ENCODE results near the gene SLC9C1. TPM values are rescaled to one million over a fixed set of nuclear protein-coding genes. Genes with fewer than 3 reads are reported as not detected.

Gene SLC9C1
- total RNA-seq, 1 experiment from 2014 or later: 0.79 TPM

DNA sequence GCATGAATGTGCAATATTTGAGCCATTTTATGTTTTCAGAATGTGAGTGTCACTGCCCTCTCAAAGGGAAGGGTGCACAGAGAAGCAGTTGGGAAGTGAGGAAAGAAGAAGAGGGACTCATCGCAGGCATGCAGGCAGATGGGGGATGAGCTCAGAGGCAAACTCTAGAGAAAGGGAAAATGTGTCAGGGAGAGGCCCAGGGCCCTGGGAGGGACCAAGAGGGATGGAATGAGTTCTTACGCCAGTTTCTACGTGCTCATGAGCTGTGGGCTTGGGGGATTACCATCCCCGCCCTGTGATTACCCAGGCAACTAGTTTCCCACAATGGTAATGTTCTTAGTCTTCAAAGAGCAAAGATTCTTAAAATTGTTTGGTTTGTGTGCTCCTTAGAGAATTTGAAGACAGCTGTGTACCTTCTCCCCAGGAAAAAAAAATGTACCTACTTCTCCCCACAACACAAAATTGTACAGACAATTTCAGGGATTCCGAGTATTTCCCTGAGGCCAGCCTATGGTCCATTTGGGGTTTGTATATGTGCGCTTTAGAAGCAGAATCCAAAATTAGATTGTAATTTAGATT lies 178.8 kb downstream of the SLC9C1 start:
- POLR2A ChIA-PET: no interaction called here
- no TSS peak for BruUV-seq (replicated peaks)
- RAD21 ChIA-PET (ENCODE audit: low non-redundant PET in 1 of 2, low total read pairs in 2 of 2, uncharacterized antibody in 2 of 2, unreplicated experiment in 2 of 2): no interaction called here
- Histone ChIP-seq H3K4me3 (replicated peaks in 1 of 2; ENCODE audit: low read depth in 1 of 2, low read length in 2 of 2) (no peak overlapping the region), H3K79me2 (ENCODE audit: insufficient read depth, low read length) (no peaks in the 10 kb centered on the region), H3K4me1 (ENCODE audit: control insufficient read depth in 1 of 2, insufficient read depth in 2 of 2, low read length in 2 of 2) (no peaks in the 10 kb centered on the region), H2AFZ (ENCODE audit: low read depth, low read length, poor library complexity, severe bottlenecking) (no peak overlapping the region), H4K20me1 (ENCODE audit: insufficient read depth) (no peaks in the 10 kb centered on the region), H3K9me3 (ENCODE audit: control insufficient read depth in 1 of 2, insufficient read depth in 1 of 2, low read depth in 1 of 2, low read length in 2 of 2) (no peaks in the 10 kb centered on the region), H3K4me2 (ENCODE audit: low read length) (no peak overlapping the region), H3K9me2 (ENCODE audit: insufficient read depth) (no peaks in the 10 kb centered on the region), H3K9ac (ENCODE audit: low read length) (no peak overlapping the region), H3K27ac (ENCODE audit: low read depth, low read length) (no peak overlapping the region), H3K36me3 (ENCODE audit: control insufficient read depth in 1 of 2, insufficient read depth in 2 of 2, low read length in 2 of 2) (peaks cover 22 to 38% of the 10 kb centered on the region in 2 experiments; a peak in 3 of 4 replicates), H3K27me3 (ENCODE audit: insufficient read depth, low read length) (no peaks in the 10 kb centered on the region)
- intact Hi-C loops (cut with micrococcal nuclease): loop anchor here (10.0 kb wide), 1 partner anchor 860 kb away; the partner anchor contains the start of gene CD200R1
- no peak for ATAC-seq
- TF ChIP-seq CEBPB (IDR thresholded peaks at IDR 0.05; ENCODE audit: low read depth) (no peak), REST (IDR thresholded peaks at IDR 0.05; ENCODE audit: low read depth) (no peak), EZH2phosphoT487 (IDR thresholded peaks at IDR 0.05; ENCODE audit: borderline replicate concordance) (no peak), SP1 (IDR thresholded peaks at IDR 0.05; ENCODE audit: low read depth) (no peak), SRF (IDR thresholded peaks at IDR 0.05; ENCODE audit: low read depth) (no peak), YY1 (IDR thresholded peaks at IDR 0.05; ENCODE audit: extremely low read depth, insufficient replicate concordance, low read depth, low read length) (no peak), CBX3 (IDR thresholded peaks at IDR 0.05; ENCODE audit: low read depth) (no peak), EGR1 (IDR thresholded peaks at IDR 0.05; ENCODE audit: low read depth) (no peak), TCF7L2 (IDR thresholded peaks at IDR 0.05; ENCODE audit: borderline replicate concordance, extremely low read depth, insufficient read depth, insufficient read length) (no peak), RAD21 (IDR thresholded peaks at IDR 0.05; ENCODE audit: low read depth) (no peak), ATF3 (IDR thresholded peaks at IDR 0.05) (no peak), POLR2A (IDR thresholded peaks at IDR 0.05; ENCODE audit: borderline replicate concordance, extremely low read depth, insufficient read depth, insufficient read length) (no peak), ZFX (IDR thresholded peaks at IDR 0.05) (no peak), SIN3A (IDR thresholded peaks at IDR 0.05; ENCODE audit: low read depth) (no peak), EZH2 (IDR thresholded peaks at IDR 0.05) (no peak), FOSL1 (IDR thresholded peaks at IDR 0.05; ENCODE audit: low read depth) (no peak), JUND (IDR thresholded peaks at IDR 0.05) (no peak), POLR2AphosphoS5 (IDR thresholded peaks at IDR 0.05; ENCODE audit: low read depth, low read length) (no peak)
- TF ChIP-seq, protein P1, sequence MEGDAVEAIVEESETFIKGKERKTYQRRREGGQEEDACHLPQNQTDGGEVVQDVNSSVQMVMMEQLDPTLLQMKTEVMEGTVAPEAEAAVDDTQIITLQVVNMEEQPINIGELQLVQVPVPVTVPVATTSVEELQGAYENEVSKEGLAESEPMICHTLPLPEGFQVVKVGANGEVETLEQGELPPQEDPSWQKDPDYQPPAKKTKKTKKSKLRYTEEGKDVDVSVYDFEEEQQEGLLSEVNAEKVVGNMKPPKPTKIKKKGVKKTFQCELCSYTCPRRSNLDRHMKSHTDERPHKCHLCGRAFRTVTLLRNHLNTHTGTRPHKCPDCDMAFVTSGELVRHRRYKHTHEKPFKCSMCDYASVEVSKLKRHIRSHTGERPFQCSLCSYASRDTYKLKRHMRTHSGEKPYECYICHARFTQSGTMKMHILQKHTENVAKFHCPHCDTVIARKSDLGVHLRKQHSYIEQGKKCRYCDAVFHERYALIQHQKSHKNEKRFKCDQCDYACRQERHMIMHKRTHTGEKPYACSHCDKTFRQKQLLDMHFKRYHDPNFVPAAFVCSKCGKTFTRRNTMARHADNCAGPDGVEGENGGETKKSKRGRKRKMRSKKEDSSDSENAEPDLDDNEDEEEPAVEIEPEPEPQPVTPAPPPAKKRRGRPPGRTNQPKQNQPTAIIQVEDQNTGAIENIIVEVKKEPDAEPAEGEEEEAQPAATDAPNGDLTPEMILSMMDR (IDR thresholded peaks at IDR 0.05 in 2 of 3, conservative IDR thresholded peaks at IDR 0.05 in 1 of 3; ENCODE audit: borderline replicate concordance in 1 of 3, insufficient read depth in 1 of 3, low read depth in 2 of 3, low read length in 2 of 3): no peak
- CTCF ChIA-PET: no interaction called here
- no peak for DNase-seq (ENCODE audit: low read depth, low spot score)

Data from HCT116 (cell line).